ENCODE results near the gene TTLL12.

TTLL12 gene

GRCh38 chr22:43213962-43214361, 27.0 kb upstream of the TTLL12 start:
- DNase-seq (ENCODE audit: low spot score), result no peak

- DNase-seq (ENCODE audit: low spot score), result no peak
Observed at GRCh38 chr22:43213051-43213450, 26.1 kb upstream of the TTLL12 start.

- DNase-seq (ENCODE audit: low spot score), result no peak
Observed at GRCh38 chr22:43212434-43212952, 25.6 kb upstream of the TTLL12 start.

- DNase-seq (ENCODE audit: low spot score), result no peak
Observed at GRCh38 chr22:43211941-43212433, 25.1 kb upstream of the TTLL12 start.

- DNase-seq (ENCODE audit: low spot score), result no peak
Observed at GRCh38 chr22:43210631-43211515, 23.9 kb upstream of the TTLL12 start.

GRCh38 chr22:43209971-43210370, 23.0 kb upstream of the TTLL12 start:
- no peak for DNase-seq (ENCODE audit: low spot score)

GRCh38 chr22:43209523-43209890, 22.6 kb upstream of the TTLL12 start:
- DNase-seq (ENCODE audit: low spot score), result no peak

- no peak for DNase-seq (ENCODE audit: low spot score)
Observed at GRCh38 chr22:43208703-43209522, 22.0 kb upstream of the TTLL12 start.

GRCh38 chr22:43207849-43208702, 21.1 kb upstream of the TTLL12 start:
- no peak for DNase-seq (ENCODE audit: low spot score)

GRCh38 chr22:43207386-43207785, 20.5 kb upstream of the TTLL12 start:
- DNase-seq (ENCODE audit: low spot score), result no peak

GRCh38 chr22:43206509-43207161, 19.7 kb upstream of the TTLL12 start:
- no peak for DNase-seq (ENCODE audit: low spot score)

- DNase-seq (ENCODE audit: low spot score), result no peak
Observed at GRCh38 chr22:43205748-43206508, 19.0 kb upstream of the TTLL12 start.

- no peak for DNase-seq (ENCODE audit: low spot score)
Observed at GRCh38 chr22:43205261-43205691, 18.3 kb upstream of the TTLL12 start.

GRCh38 chr22:43203471-43203981, 16.6 kb upstream of the TTLL12 start:
- DNase-seq (ENCODE audit: low spot score), result no peak

GRCh38 chr22:43202756-43203410, 15.9 kb upstream of the TTLL12 start:
- DNase-seq (ENCODE audit: low spot score), result no peak

- DNase-seq (ENCODE audit: low spot score), result no peak
Observed at GRCh38 chr22:43202326-43202725, 15.4 kb upstream of the TTLL12 start.

- no peak for DNase-seq (ENCODE audit: low spot score)
Observed at GRCh38 chr22:43201486-43202219, 14.7 kb upstream of the TTLL12 start.

- no peak for DNase-seq (ENCODE audit: low spot score)
Observed at GRCh38 chr22:43200555-43200954, 13.6 kb upstream of the TTLL12 start.

- no peak for DNase-seq (ENCODE audit: low spot score)
Observed at GRCh38 chr22:43200031-43200430, 13.1 kb upstream of the TTLL12 start.

Measured in pons (tissue), 1 donor.